Stimulated activated CD4-positive, alpha-beta T cell treated with anti-CD3 and anti-CD28 coated beads, Interleukin-15, amount 100 ng/mL, for 48 hours (primary cell): Measurements from ENCODE around the gene EFCAB11.
A peak's percentile ranks its signal among the peaks of the same experiment; 100 is the strongest.

Experiments
- DNase-seq, 2 donors: peaks; one replicate each; pipeline ENCODE4 v3.0.0-alpha.2; 2020; ENCODE audit warnings: low read depth in 2 of 2

EFCAB11 gene

GRCh38 chr14:89957376-89957775 lies 2.8 kb upstream of the EFCAB11 start:
- no peak for DNase-seq

DNA sequence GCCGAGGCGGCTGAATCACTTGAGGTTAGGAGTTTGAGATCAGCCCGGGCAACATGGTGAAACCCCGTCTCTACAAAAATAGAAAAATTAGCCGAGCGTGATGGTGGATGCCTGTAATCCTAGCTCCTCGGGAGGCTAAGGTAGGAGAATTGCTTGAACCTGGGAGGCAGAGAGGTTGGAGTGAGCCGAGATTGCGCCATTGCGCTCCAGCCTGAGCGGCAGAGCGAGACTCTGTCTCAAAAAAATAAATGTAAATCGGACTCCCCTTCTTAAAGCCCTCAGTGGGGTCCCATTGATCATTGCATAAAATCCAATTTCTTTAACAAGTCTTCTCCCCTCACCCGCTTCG lies 2.1 kb upstream of the EFCAB11 start:
- no peak for DNase-seq

DNA sequence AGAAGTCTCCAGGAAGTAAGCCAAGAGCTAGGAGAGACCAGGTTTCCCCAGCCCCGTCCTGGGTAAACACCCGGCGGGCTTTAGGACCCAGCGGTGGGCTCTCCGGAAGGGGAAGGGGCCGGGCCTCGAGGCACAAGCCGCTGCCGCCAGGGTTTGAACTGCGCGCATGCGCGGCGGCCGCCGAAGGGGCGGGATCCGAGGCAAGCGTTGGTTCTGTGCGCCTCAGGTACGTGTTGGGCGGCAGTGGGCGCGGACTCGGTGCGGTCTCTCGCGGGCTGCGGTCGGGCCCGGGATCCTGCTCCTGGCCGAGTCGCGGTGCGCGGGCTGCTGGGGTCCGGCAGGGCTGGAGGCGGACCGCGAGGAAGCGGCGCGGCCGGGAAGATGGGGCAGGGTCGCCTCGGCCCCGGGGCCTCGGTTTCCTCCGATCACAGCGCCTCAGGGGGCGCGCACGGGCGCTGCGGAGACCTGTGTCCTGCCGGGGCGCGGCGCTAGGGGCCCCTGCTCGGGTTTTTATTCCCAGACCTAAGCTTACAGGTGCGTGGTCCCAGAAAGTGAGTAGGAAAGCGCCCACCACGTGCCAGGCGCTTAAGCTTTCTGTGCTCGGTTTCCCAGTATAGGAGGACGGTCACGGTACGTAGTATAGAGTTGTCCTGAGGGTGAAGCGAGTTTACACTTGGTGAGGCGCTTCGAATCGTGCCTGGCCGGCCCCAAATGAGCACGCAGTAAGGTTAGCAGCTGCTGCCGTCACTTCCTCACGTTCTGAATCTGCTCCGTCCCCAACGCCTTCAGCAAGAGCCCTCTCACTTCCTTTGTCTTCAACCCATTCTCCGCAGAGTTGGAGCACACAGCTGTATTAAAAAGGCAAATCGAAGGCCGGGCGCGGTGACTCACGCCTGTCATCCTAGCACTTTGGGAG lies 1.5 kb upstream of the EFCAB11 start, which contains the start of gene TDP1:
Gene TDP1, plus strand, starts transcription at position 183 of the 916 bp plus-strand sequence. CDS start 7,188 bp downstream, outside the sequence.
- DNase-seq: peak; percentile 94 to 95

GRCh38 chr14:89955022-89955744 lies 653 bp upstream of the EFCAB11 start:
- DNase-seq: no peak

DNA sequence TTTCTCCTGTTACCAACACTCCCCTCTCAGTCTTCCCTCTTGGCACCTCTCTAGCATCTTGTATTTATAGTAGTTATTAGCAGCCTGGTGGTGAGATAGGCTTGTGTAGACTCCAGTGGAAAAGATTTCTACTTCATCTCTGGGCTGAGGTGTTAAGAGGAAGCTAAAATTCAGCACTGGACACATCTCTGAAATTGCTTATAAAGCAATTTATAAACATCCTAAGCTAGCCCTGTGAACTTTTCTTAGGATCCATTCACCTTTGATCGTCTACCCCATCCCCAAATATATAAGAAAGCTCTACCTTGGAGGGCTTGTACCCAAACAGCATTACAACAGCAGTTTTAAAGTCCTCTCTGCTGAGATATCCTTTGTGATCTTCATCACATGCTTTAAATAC lies 928 bp downstream of the EFCAB11 start:
- no peak for DNase-seq

DNA sequence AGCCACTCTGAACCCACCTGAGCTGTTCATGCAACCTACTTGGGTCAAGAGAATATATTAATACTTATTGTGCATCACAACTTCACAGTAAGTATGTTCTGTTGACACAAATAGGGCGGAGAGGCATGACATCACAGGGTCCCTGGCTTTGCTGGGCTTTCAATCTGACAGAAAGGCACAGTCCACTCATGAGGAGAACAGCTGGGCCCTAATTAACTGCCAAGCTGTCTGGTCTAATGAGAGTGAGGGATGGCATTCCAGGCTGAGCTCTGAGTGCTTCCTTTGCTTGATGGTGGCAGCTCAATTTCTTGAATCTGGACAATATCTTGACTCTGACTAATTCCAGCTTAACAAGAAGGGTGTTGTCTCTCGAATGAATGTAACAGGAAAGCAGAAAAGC lies 2.0 kb downstream of the EFCAB11 start:
- no peak for DNase-seq

DNA sequence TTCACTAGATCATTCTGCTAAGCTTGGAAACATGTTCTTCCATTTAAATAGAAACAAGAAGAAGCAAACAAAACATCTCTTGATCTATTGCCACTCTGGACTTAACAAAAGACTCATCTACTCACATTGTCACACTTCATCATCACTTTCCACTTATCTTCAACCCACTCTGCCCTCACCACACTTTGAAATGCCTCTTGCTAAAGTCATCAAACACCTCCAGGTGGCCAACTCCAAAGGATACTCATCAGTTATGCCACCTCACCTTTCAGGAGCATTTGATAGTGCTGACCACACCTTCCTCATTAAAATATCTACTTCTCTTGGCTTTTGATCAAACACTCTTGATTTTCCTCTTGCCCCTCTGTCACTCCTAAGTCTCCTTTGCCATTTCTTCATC lies 7.2 kb downstream of the EFCAB11 start:
- no peak for DNase-seq

DNA sequence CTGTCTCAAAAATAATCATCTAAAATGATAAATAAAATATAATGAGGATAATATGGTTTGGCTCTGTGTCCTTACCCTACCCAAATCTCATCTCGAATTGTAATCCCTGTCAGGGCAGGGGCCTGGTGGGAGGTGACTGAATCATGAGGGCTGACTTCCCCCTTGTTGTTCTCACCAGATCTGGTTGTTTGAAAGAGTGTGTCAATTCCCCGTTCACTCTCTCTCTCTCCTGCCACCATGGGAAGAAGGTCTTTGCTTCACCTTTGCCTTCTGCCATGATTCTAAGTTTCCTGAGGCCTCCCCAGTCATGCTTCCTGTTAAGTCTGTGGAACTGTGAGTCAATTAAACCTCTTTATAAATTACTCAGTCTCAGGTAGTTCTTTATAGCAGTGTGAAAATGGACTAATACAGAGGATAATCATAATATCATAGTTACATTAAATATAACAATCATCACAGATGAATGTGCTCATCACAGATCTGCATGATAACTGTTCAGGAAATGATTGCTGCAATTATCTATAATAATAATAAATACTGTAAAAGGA lies 12.6 kb downstream of the EFCAB11 start:
- peak in 1 of 2 donors; percentile 16 for DNase-seq

DNA sequence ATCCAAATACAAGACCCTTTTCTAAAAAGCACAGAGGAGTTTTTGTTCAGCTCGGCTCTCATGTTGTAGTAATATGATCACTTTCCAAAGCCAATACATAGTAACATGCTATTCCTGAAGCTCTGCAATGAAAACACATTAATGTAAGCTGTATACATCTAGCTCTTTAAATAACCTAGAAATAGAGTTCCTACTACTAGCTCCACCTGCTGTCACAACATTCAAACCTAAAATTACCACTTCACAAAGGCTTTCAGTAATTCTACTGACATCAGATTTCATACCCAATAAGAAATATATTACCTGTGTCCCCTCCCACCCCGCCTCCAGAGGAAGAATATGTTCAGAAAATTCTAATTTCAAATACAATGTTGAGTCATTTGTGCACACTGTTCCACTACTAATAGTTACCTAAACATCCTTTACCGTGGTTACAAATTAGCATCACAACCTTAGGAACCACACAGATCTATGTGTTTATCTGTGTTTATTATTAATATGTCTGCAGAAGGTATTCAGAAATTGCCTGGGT lies 17.8 kb downstream of the EFCAB11 start:
- no peak for DNase-seq

DNA sequence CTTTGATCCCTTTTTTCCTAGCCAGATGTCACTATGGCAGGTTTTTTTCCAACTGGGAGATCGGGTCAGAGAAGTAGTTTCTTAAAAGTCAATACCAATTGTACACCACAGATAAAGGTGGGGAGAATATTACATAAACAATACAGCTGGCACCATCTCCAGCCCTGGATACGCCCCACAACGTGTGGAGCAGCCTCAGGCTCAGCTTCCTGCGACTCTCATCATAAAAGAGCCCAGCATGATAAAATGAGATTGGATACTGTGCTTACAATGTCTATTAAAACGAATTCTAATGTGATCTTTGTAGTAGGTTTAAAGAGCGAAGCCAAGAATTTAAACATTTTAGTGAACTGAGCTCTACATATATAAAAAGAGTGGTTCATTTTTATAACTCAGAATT lies 21.5 kb downstream of the EFCAB11 start:
- DNase-seq: no peak

GRCh38 chr14:89927186-89927865 lies 27.2 kb downstream of the EFCAB11 start:
- no peak for DNase-seq

GRCh38 chr14:89926694-89927093 lies 27.8 kb downstream of the EFCAB11 start:
- no peak for DNase-seq

DNA sequence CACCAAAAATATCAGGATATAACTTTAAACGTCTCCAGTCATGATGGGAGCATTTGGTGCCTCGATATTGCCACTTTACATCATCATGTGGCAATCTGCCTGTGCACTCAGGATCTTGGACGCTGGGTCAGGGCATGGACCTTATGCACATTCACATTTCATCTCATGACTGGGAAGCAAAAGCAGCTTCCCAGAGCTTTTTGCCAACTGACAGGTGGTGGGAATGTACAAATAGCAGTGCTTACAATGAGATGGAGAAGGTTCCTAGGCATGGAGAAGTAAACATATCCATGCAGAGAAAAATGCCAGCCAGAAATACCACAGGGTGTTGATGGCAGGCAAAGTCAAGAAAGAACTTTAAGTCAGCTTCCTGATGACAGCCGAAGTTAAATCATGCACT lies 30.3 kb downstream of the EFCAB11 start:
- DNase-seq: no peak

GRCh38 chr14:89922031-89922907 lies 32.3 kb downstream of the EFCAB11 start:
- no peak for DNase-seq

DNA sequence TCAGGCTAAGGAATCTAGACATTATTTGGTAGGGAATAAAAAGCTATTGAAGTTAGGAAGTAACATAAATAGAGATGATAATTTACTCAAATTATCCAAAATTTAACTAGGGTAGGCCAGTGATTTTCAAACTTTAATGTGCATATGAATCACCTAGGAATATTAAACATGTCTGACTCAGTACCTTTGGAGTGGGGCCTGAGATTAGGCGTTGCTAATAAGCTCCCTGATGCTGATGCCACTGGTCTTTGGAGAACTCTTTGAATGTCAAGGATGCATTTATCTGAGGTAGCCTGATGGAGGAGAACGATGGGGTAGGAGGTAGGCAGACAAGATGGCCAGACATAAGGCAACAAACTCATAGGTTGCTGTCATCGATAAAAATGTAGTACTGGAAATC lies 33.2 kb downstream of the EFCAB11 start:
- no peak for DNase-seq

DNA sequence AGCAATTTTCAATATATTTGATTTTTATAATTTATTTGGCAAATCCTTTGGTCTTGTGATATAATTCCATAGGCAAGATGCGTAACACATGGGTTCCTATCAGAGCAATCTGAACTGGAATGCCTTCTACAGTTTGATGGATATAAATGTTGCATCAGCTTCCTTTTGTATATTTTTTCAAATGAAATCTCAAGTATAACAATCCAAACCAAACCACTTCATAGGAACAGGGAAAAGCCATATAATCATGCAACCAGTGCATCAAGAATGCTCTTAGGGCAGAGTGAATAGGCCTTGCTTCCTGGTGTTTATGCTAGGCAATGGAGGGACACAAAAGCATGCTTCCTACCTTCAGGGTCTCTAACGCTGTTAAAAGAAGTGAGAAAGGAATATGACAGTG lies 34.5 kb downstream of the EFCAB11 start:
- no peak for DNase-seq

- DNase-seq: no peak
These were observed 35.8 kb downstream of the EFCAB11 start for GRCh38 chr14:89918721-89919120.

DNA sequence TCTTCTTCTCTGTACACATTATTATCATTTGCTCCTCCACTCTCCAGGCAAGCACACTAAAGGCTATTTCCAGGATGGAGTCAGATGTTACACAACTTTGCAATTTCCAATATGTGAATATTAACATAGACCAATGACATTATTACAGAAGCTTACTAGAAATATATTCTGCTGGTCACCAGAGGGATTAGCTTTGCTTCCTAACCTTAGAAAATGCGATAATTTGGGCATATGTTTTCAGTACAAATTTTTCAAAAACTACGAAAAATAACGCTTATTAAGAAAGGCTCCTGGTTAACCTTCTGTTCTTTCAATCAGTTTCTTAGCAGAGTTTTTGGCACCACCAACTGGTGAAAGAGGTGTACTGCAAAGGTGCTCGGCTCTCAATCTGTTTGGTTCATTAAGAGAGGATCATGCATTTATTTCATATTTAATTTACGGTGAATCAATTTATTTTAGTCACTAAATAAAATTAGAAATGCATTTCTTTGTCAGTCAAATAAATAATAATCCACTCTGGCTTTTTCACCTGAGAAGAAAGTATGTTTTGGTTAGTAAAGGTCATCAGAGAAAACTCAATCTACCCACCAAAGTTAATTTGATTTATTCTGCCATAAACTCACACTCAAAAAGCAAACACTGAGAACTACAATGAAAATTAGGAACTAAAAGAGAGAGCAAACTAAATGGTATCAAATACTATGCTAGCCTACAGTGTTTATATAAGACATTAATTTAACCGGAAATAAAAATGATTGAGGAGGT lies 39.2 kb downstream of the EFCAB11 start:
- peak; percentile 16 to 34 for DNase-seq

DNA sequence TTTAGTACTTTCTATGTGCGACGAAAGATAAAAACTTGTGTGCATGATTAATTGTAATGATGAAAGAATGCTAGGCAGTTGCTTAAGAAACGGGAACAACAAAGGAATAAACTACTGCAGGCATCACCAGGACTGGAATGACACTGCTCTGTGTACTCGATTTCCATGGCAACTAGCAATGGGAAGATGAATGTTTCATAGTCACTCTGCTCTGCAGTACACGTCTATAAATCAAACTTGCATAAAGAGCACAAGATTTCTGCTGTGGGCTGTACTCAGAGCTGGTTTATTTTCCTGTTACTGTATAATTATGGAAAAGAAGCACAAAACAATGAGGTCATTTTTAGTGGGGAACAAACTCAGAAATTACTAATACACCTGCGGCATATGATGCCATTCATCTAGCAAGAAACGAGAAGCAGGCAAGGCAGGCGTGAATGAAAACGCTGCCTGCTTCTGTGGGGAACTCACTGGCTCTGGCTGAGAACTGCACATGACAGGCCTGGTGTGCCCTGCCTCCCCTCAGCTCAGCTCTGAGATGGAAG lies 41.8 kb downstream of the EFCAB11 start:
- DNase-seq: no peak

GRCh38 chr14:89912221-89912620 lies 42.3 kb downstream of the EFCAB11 start:
- no peak for DNase-seq
